22Rv1 (cell line): Measurements from ENCODE around the gene BCAS1.

Source experiments
- CTCF ChIP-seq: fragments of 450-650 bp; IDR thresholded peaks from 2 replicates; pipeline ENCODE4 v1.5.1; 2017; ENCODE audit warnings: mild to moderate bottlenecking
- ZFX ChIP-seq: fragments of 450-650 bp; IDR thresholded peaks from 2 replicates; pipeline ENCODE4 v1.6.1; 2017; ENCODE audit warnings: antibody characterized with exemption, borderline replicate concordance

- TF ChIP-seq CTCF (no peak), ZFX (no peak)
These were observed 64.9 kb downstream of the BCAS1 start for GRCh38 chr20:54005524-54005923.
